ENCODE measurements around the gene IFRD2. TPM values are rescaled to one million over a fixed set of nuclear protein-coding genes. Genes with fewer than 3 reads are reported as not detected.
A peak's percentile ranks its signal among the peaks of the same experiment; 100 is the strongest.

IFRD2 gene
- total RNA-seq, 1 experiment from 2014 or later, result 223 TPM

DNA sequence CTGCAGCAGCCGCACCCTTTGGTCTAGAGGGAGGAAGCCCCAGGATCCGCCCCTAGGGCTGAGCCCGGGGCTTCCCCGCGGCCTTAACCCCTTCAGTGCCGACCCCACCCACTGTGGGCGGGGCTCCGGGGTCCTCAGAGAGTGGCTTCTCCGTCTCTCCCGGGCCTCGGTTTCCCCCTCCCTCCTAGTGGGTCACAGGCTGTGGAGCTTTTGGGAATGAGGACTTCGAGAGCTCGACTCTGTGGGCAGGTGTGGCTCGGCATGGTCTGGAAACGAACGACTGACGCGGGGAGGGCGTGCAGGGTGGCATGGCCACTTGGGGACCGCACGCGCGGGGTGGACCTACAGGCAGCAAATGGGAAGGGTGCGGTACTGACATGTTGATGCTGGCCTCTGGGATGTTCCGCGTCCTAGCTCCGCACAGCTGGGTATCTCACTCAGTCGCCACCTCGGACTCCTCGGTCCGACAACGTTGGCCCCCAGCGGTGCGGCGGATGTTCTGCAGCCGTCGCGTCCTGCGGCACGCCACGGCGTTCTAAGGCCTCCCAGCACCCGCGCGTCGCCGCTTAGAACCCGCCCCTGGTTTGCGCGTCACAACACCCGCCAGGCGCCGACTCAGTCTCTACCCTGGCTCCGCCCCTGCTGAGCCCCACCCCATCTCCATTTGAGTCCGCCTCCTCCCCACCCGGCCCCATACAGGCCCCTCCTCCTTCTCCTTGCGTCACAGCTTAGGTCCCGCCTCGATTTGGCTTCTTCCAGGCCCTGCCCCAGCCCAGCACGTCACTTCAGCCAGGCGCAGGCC lies 6.8 kb upstream of the IFRD2 start, which contains the start of the genes HYAL3 and NAA80:
Gene HYAL3 (minus strand): TSS at position 570 of the 802 bp plus-strand sequence. CDS start 3,803 bp downstream, outside the sequence.
Gene NAA80 (minus strand): TSS at position 570 of the 802 bp plus-strand sequence. CDS start 1,942 bp downstream, outside the sequence.
- H3K4me1 ChIP-seq (ENCODE audit: insufficient read depth, low read length), result peaks cover 20% of the 10 kb centered on the region
- CTCF ChIA-PET, result interaction anchor here (0.7 to 1.6 kb wide), 4 partner anchors 23 to 52 kb away, joined by 4 to 7 read pairs (median 6); no protein-coding TSS in a partner anchor
- intact Hi-C loops (cut with micrococcal nuclease), result loop anchor here (1.0 to 2.0 kb wide), 3 partner anchors 18 to 64 kb away; no protein-coding TSS in a partner anchor

DNA sequence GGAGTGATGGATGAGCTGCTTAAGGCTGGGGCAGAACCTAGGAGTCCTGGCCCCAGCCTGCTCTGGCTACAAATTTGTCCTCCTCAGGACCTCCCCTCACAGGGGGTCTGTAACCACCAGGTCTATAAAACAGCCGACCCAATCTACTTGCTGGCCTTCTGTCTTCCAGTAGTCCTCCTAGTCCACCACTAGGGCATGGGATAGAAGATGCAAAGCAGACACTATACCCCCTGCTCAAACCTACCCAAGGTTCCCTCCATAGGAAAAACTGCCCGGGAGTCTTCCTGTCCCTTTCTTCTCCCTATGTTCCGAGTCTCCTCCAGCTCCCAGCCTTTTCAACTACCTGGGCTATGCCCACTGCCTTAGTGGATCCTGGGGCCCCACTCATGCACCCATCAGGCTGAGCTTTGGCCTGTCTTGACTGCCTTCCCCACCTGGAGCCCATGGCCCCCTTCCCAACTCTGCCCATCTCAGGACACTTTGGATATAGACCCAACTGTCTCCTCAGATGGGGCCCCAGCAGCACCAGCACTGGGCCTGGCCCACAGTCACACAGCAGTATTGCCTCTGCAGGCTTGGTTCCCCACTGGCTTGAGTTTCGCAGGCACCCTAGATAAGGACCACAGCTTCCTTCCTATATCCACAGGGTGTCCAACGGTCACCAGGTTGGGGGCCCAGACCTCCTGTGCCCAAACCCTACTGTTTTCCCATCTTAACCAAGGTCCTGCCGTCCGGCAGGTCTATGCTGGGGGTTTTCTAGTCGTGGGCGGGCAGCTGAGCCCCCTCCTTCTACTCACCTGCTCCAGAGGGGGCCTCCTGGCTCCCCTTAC lies 5.9 kb upstream of the IFRD2 start:
- CTCF ChIA-PET, result interaction anchor here (0.7 to 1.6 kb wide), 2 partner anchors 23 to 26 kb away, joined by 3 to 7 read pairs; no protein-coding TSS in a partner anchor
- intact Hi-C loops (cut with micrococcal nuclease), result loop anchor here (2.0 kb wide), 1 partner anchor 63 kb away; no protein-coding TSS in a partner anchor

More for the DNA sequence above, 6.8 kb upstream of the IFRD2 start, which contains the start of the genes HYAL3 and NAA80:
- BruUV-seq (replicated peaks), result TSS peak; percentile 71
- POLR2A ChIA-PET (ENCODE audit: unreplicated experiment), result interaction anchor here (0.6 to 1.8 kb wide), 4 partner anchors 10 to 52 kb away, joined by 3 to 12 read pairs (median 6); partner anchors contain the start of genes CYB561D2 and NPRL2
- H3K9me2 ChIP-seq (replicated peaks; ENCODE audit: low read length), result no peaks in the 10 kb centered on the region
- peak within 1 kb of the TSS; percentile 98 for H3K4me2 ChIP-seq (ENCODE audit: low read length)
- TF ChIP-seq EZH2 (IDR thresholded peaks at IDR 0.05; ENCODE audit: low read length, unreplicated experiment), result no peak
- TF ChIP-seq, protein P1, sequence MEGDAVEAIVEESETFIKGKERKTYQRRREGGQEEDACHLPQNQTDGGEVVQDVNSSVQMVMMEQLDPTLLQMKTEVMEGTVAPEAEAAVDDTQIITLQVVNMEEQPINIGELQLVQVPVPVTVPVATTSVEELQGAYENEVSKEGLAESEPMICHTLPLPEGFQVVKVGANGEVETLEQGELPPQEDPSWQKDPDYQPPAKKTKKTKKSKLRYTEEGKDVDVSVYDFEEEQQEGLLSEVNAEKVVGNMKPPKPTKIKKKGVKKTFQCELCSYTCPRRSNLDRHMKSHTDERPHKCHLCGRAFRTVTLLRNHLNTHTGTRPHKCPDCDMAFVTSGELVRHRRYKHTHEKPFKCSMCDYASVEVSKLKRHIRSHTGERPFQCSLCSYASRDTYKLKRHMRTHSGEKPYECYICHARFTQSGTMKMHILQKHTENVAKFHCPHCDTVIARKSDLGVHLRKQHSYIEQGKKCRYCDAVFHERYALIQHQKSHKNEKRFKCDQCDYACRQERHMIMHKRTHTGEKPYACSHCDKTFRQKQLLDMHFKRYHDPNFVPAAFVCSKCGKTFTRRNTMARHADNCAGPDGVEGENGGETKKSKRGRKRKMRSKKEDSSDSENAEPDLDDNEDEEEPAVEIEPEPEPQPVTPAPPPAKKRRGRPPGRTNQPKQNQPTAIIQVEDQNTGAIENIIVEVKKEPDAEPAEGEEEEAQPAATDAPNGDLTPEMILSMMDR (conservative IDR thresholded peaks at IDR 0.05; ENCODE audit: low read depth, low read length), result peak; percentile 36; the same call in 1 of the 2 replicates
- peak within 1 kb of the TSS; percentile 93 for H3K9ac ChIP-seq (ENCODE audit: low read length)
- peaks cover 14% of the 10 kb centered on the region for H3K79me2 ChIP-seq (ENCODE audit: low read length)
- H3K9me3 ChIP-seq (ENCODE audit: low read length), result no peaks in the 10 kb centered on the region
- H3K4me3 ChIP-seq (ENCODE audit: low read length), result peak within 1 kb of the TSS; percentile 94
- H2AFZ ChIP-seq (ENCODE audit: low read length), result peak within 1 kb of the TSS; percentile 86
- no peaks in the 10 kb centered on the region for H3F3A ChIP-seq (ENCODE audit: low read length, unreplicated experiment)
- H3K27ac ChIP-seq (ENCODE audit: low read length), result peak within 1 kb of the TSS; percentile 90
- no peaks in the 10 kb centered on the region for H3K27me3 ChIP-seq (ENCODE audit: low read length)
- ATAC-seq (peak; percentile 86), DNase-seq (peak; percentile 99)
- H3K36me3 ChIP-seq (ENCODE audit: low read depth, low read length), result no peaks in the 10 kb centered on the region
- no peaks in the 10 kb centered on the region for H4K20me1 ChIP-seq (ENCODE audit: low read length)

More for the DNA sequence above, 5.9 kb upstream of the IFRD2 start:
- H3K9me2 ChIP-seq (replicated peaks; ENCODE audit: low read length), result no peaks in the 10 kb centered on the region
- no peaks in the 10 kb centered on the region for H4K20me1 ChIP-seq (ENCODE audit: low read length)
- TF ChIP-seq, protein P1 (conservative IDR thresholded peaks at IDR 0.05; ENCODE audit: low read depth, low read length), result peak; percentile 6; the same call in 1 of the 2 replicates
- TF ChIP-seq EZH2phosphoT487 (IDR thresholded peaks at IDR 0.05; ENCODE audit: borderline replicate concordance, low read length) (no peak), EZH2 (IDR thresholded peaks at IDR 0.05; ENCODE audit: low read length, unreplicated experiment) (no peak)
- no peaks in the 10 kb centered on the region for H3K27me3 ChIP-seq (ENCODE audit: low read length)
- peak overlapping the region; percentile 98 for H3K4me2 ChIP-seq (ENCODE audit: low read length)
- DNase-seq (no peak), ATAC-seq (no peak)
- H3K9me3 ChIP-seq (ENCODE audit: low read length), result no peaks in the 10 kb centered on the region
- peak overlapping the region; percentile 93 for H3K9ac ChIP-seq (ENCODE audit: low read length)
- H3K79me2 ChIP-seq (ENCODE audit: low read length), result peaks cover 14% of the 10 kb centered on the region
- no peaks in the 10 kb centered on the region for H3F3A ChIP-seq (ENCODE audit: low read length, unreplicated experiment)
- POLR2A ChIA-PET (ENCODE audit: unreplicated experiment), result interaction anchor here (1.8 kb wide), 1 partner anchor 39 kb away, joined by 9 read pairs; no protein-coding TSS in a partner anchor
- BruUV-seq (replicated peaks), result no TSS peak
- peak overlapping the region; percentile 76 for H3K27ac ChIP-seq (ENCODE audit: low read length)
- H2AFZ ChIP-seq (ENCODE audit: low read length), result no peak overlapping the region
- no peaks in the 10 kb centered on the region for H3K36me3 ChIP-seq (ENCODE audit: low read depth, low read length)
- H3K4me3 ChIP-seq (ENCODE audit: low read length), result peak overlapping the region; percentile 94
- peaks cover 20% of the 10 kb centered on the region for H3K4me1 ChIP-seq (ENCODE audit: insufficient read depth, low read length)
